ENCODE measurements around the gene FSCN2. TPM values are rescaled to one million over a fixed set of nuclear protein-coding genes. Genes with fewer than 3 reads are reported as not detected.

FSCN2 gene
- total RNA-seq, 4 donors from 2014 or later = 0.20 to 0.46 TPM; not detected in 2

DNA sequence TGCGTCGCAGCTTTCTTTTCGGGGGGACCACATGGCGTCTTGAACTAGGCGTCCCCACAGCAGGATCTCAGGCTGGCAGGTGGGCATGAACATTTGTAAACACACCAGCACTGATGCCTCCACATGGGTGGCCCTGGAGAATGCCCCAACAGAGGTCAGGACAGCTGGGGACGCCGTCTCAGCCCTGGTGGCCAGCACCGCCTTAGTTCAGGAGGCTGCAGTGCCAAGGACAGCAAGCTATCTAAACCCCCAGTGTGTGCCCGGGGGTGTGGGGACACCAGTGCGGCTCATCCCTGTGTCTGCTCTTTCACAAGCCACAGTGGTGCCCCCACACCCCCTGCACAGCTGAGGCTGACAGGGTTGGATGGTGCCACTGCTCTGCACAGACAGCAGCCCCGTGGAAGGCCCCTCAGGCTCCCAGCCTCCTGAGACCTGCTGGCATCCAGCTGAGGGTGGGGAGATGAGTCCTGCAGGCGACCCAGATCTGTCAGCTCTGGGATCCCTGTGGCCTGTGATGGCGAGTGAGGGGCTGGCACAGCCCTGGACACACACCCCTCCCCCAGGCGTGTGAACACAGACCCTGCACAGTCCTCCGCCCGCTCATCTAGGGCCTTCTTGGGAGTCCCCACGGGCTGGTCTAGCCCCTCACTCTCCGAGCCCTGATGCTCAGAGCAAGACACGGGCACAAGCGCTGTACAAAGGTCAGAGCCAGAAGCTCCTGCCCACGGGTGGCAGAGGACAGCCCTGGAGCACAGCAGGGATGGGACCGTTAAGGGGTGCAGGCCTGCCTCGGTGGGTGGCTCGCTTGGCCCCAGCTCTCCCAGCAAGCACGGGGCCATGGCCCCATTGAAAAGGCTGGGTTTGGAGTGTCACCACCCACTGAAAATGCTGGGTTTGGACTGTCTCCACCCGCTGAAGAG, 10.7 kb downstream of the FSCN2 start:
- no peaks in the 10 kb centered on the region for H3K9me3 ChIP-seq
- H3K4me3 ChIP-seq = no peak overlapping the region
- peaks cover 0 to 30% of the 10 kb centered on the region in 2 donors for H3K36me3 ChIP-seq
- H3K27me3 ChIP-seq = peaks cover 26 to 32% (median 28%) of the 10 kb centered on the region in 3 donors
- H3K4me1 ChIP-seq = peaks cover 10 to 14% of the 10 kb centered on the region in 2 donors
- intact Hi-C loops (cut with DNase I; ENCODE audit: low total_unique reads) (loop anchor here (5.0 kb wide), 1 partner anchor 52 kb away; no protein-coding TSS in a partner anchor), in situ Hi-C loops (cut with MboI; ENCODE audit: low sequenced_read_pairs in 4 of 4) (no loop called here)
- no peak for TF ChIP-seq POLR2A (IDR thresholded peaks at IDR 0.05)
- TF ChIP-seq, protein P1, sequence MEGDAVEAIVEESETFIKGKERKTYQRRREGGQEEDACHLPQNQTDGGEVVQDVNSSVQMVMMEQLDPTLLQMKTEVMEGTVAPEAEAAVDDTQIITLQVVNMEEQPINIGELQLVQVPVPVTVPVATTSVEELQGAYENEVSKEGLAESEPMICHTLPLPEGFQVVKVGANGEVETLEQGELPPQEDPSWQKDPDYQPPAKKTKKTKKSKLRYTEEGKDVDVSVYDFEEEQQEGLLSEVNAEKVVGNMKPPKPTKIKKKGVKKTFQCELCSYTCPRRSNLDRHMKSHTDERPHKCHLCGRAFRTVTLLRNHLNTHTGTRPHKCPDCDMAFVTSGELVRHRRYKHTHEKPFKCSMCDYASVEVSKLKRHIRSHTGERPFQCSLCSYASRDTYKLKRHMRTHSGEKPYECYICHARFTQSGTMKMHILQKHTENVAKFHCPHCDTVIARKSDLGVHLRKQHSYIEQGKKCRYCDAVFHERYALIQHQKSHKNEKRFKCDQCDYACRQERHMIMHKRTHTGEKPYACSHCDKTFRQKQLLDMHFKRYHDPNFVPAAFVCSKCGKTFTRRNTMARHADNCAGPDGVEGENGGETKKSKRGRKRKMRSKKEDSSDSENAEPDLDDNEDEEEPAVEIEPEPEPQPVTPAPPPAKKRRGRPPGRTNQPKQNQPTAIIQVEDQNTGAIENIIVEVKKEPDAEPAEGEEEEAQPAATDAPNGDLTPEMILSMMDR (IDR thresholded peaks at IDR 0.05 in 4 of 5, conservative IDR thresholded peaks at IDR 0.05 in 1 of 5) = no peak
- DNase-seq (no peak), ATAC-seq (no peak)
- H3K27ac ChIP-seq = no peak overlapping the region

DNA sequence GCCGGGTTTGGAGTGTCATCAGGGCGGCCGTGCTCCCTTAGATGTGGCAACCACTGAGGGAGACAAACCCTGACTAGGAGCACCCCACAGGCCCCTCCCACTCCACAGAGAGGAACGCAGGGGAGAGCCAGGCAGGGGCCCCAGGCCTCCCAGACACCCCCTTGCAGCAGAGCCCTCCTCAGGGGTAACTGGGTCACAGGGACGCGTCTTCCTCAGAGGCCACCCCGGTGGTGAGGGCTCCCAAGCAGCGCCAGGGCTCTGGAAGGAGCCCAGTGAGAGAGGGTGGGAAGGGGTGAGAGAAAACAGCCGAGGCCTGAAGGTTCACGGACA, 11.4 kb downstream of the FSCN2 start:
- DNase-seq (no peak), ATAC-seq (no peak)
- H3K36me3 ChIP-seq = peaks cover 0 to 37% of the 10 kb centered on the region in 2 donors
- H3K9me3 ChIP-seq = no peaks in the 10 kb centered on the region
- in situ Hi-C loops (cut with MboI; ENCODE audit: low sequenced_read_pairs in 4 of 4) = no loop called here
- intact Hi-C loops (cut with DNase I; ENCODE audit: low total_unique reads) = loop anchor here (5.0 kb wide), 1 partner anchor 52 kb away; no protein-coding TSS in a partner anchor
- no peak overlapping the region for H3K27ac ChIP-seq
- no peak overlapping the region for H3K4me3 ChIP-seq
- peaks cover 10 to 14% of the 10 kb centered on the region in 2 donors for H3K4me1 ChIP-seq
- TF ChIP-seq, protein P1 (IDR thresholded peaks at IDR 0.05 in 4 of 5, conservative IDR thresholded peaks at IDR 0.05 in 1 of 5) = no peak
- TF ChIP-seq POLR2A (IDR thresholded peaks at IDR 0.05) = no peak
- peaks cover 20 to 26% (median 23%) of the 10 kb centered on the region in 3 donors for H3K27me3 ChIP-seq

DNA sequence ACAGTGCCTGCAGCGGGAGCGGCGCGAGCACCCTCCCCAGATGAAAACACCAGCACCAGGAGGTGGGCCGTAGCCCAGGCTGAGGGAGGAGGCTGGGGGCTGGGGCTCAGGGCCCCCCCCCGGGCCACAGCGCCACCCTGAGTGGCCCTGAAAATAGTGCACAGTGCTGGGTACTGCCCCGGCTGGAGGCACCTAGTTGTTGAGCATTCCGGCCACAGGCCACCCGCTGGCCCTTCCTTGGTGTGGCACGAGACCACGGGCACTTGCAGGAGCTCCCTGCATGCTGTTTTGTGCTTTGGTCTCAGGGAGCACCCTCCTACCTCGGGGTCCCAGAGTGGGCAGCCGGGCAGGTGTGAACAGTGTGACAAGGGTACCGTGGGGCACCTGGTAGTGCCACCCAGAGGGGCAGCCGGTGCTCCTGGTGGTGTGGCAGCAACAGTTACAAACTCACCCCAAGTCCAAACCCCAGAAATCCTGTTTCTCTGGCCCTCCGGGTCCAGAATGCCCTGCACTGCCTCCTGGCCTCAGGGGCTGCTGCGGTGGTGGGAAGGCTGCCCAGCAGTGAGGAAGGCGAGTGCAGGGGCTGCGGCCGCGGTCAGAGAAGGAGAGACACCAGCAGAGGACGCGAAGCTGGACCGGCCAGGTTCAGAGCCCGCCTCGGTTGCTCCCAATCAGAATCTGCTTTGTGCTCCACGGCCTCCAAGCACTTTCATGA, 11.9 kb downstream of the FSCN2 start:
- Histone ChIP-seq H3K4me1 (peaks cover 10 to 14% of the 10 kb centered on the region in 2 donors), H3K9me3 (no peaks in the 10 kb centered on the region), H3K27ac (no peak overlapping the region), H3K36me3 (peaks cover 0 to 42% of the 10 kb centered on the region in 2 donors), H3K4me3 (no peak overlapping the region), H3K27me3 (peaks cover 17 to 21% (median 18%) of the 10 kb centered on the region in 3 donors)
- intact Hi-C loops (cut with DNase I; ENCODE audit: low total_unique reads) (loop anchor here (5.0 kb wide), 1 partner anchor 53 kb away; no protein-coding TSS in a partner anchor), in situ Hi-C loops (cut with MboI; ENCODE audit: low sequenced_read_pairs in 4 of 4) (no loop called here)
- ATAC-seq = no peak
- TF ChIP-seq, protein P1 (IDR thresholded peaks at IDR 0.05 in 4 of 5, conservative IDR thresholded peaks at IDR 0.05 in 1 of 5) = no peak
- no peak for TF ChIP-seq POLR2A (IDR thresholded peaks at IDR 0.05)
- no peak for DNase-seq

DNA sequence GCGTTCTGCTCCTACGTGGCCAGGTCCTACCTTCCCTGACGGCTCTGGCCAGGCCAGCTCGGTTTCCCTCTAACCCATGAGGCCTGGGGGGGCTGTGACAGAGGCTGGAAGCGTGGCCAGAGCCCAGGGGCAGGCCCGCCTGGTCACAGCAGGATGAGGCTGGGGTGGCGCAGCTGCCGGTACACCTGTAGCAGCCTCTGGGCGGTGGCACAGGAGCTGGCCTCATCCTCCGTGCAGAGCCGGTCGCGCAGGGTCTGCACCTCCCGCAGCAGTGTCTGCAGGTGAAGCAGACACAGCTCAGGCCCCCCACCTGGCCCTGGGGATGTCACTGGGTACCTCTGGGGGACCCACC, 12.5 kb downstream of the FSCN2 start:
- Histone ChIP-seq H3K9me3 (no peaks in the 10 kb centered on the region), H3K27me3 (peaks cover 17 to 19% (median 17%) of the 10 kb centered on the region in 3 donors), H3K27ac (no peak overlapping the region), H3K4me1 (peaks cover 10 to 14% of the 10 kb centered on the region in 2 donors), H3K36me3 (peaks cover 0 to 48% of the 10 kb centered on the region in 2 donors), H3K4me3 (no peak overlapping the region)
- in situ Hi-C loops (cut with MboI; ENCODE audit: low sequenced_read_pairs in 4 of 4) = no loop called here
- ATAC-seq (no peak), DNase-seq (no peak)
- TF ChIP-seq POLR2A (IDR thresholded peaks at IDR 0.05) = no peak
- TF ChIP-seq, protein P1 (IDR thresholded peaks at IDR 0.05 in 4 of 5, conservative IDR thresholded peaks at IDR 0.05 in 1 of 5) = no peak
- intact Hi-C loops (cut with DNase I; ENCODE audit: low total_unique reads) = no loop called here
